MM.1S (cell line): ENCODE results near the gene STK39.

ENCODE experiments used
- DNase-seq: peaks from one replicate; pipeline ENCODE4 v3.0.0-alpha.2; 2015
- H2AFZ ChIP-seq: fragments of 300-600 bp; sonication (generic); 2 replicates; pipeline ENCODE4 v1.6.0; 2016; ENCODE audit warnings: antibody characterized with exemption, low read length
- H3F3A ChIP-seq: fragments of 300-600 bp; sonication (generic); 2 replicates; pipeline ENCODE4 v1.6.1; 2016; ENCODE audit warnings: mild to moderate bottlenecking, antibody characterized with exemption, low read length, moderate library complexity, mixed read lengths; ENCODE audit not compliant: insufficient read depth
- H3K27ac ChIP-seq: fragments of 300-600 bp; sonication (generic); 2 replicates; pipeline ENCODE4 v1.5.1; 2016; ENCODE audit warnings: mild to moderate bottlenecking, low read length
- H3K27me3 ChIP-seq: fragments of 300-600 bp; sonication (generic); replicated peaks from 2 replicates; pipeline ENCODE4 v1.6.0; 2016; ENCODE audit warnings: low read length; ENCODE audit not compliant: insufficient read depth
- H3K36me3 ChIP-seq: fragments of 300-600 bp; sonication (generic); replicated peaks from 2 replicates; pipeline ENCODE4 v1.6.1; 2016; ENCODE audit warnings: mild to moderate bottlenecking, low read length, mixed read lengths; ENCODE audit not compliant: insufficient read depth
- H3K4me1 ChIP-seq: fragments of 300-600 bp; sonication (generic); 2 replicates; pipeline ENCODE4 v1.6.1; 2016; ENCODE audit warnings: low read length, mixed read lengths
- H3K4me2 ChIP-seq: fragments of 300-600 bp; sonication (generic); 2 replicates; pipeline ENCODE4 v1.6.0; 2016; ENCODE audit warnings: low read depth, low read length
- H3K4me3 ChIP-seq: fragments of 300-600 bp; sonication (generic); 2 replicates; pipeline ENCODE4 v1.5.1; 2016; ENCODE audit warnings: low read length, mixed read lengths
- H3K79me2 ChIP-seq: fragments of 300-600 bp; sonication (generic); 2 replicates; pipeline ENCODE4 v1.6.1; 2016; ENCODE audit warnings: mixed run types, low read length, mixed read lengths
- H3K9ac ChIP-seq: fragments of 300-600 bp; sonication (generic); 2 replicates; pipeline ENCODE4 v1.6.1; 2016; ENCODE audit warnings: low read length, mixed read lengths
- H3K9me2 ChIP-seq: fragments of 300-600 bp; sonication (generic); replicated peaks from 2 replicates; pipeline ENCODE4 v1.6.1; 2016; ENCODE audit warnings: mild to moderate bottlenecking, low read length, mixed read lengths; ENCODE audit not compliant: insufficient read depth
- H3K9me3 ChIP-seq: fragments of 300-600 bp; sonication (generic); replicated peaks from 2 replicates; pipeline ENCODE4 v1.6.1; 2016; ENCODE audit warnings: mild to moderate bottlenecking, low read length, mixed read lengths; ENCODE audit not compliant: insufficient read depth
- H4K20me1 ChIP-seq: fragments of 300-600 bp; sonication (generic); 2 replicates; pipeline ENCODE4 v1.6.1; 2016; ENCODE audit warnings: mild to moderate bottlenecking, low read length, moderate library complexity, mixed read lengths; ENCODE audit not compliant: insufficient read depth
- CTCF ChIP-seq: fragments of 300-600 bp; sonication (generic); IDR thresholded peaks from 2 replicates; pipeline ENCODE4 v1.5.1; 2016; ENCODE audit warnings: antibody characterized with exemption, low read length, mixed read lengths
- EZH2 ChIP-seq: fragments of 300-600 bp; sonication (generic); optimal IDR thresholded peaks from 2 replicates; pipeline ENCODE3; 2017; ENCODE audit warnings: low read depth, mild to moderate bottlenecking, antibody characterized with exemption, low read length, mixed read lengths
- EZH2phosphoT487 ChIP-seq: fragments of 300-600 bp; sonication (generic); IDR thresholded peaks from 2 replicates; pipeline ENCODE4 v1.6.1; 2018; ENCODE audit warnings: antibody characterized with exemption, low read length

Gene STK39

GRCh38 chr2:168149150-168149974 lies 98.0 kb downstream of the STK39 start:
- H3K4me2 ChIP-seq = no peak overlapping the region
- TF ChIP-seq EZH2phosphoT487 (no peak), CTCF (no peak), EZH2 (no peak)
- no peaks in the 10 kb centered on the region for H4K20me1 ChIP-seq
- DNase-seq = no peak
- H3K27me3 ChIP-seq = no peaks in the 10 kb centered on the region
- no peaks in the 10 kb centered on the region for H3K9me2 ChIP-seq
- no peak overlapping the region for H3K9ac ChIP-seq
- no peaks in the 10 kb centered on the region for H3K4me1 ChIP-seq
- no peak overlapping the region for H3K4me3 ChIP-seq
- H3K36me3 ChIP-seq = no peaks in the 10 kb centered on the region
- H3F3A ChIP-seq = no peaks in the 10 kb centered on the region
- no peaks in the 10 kb centered on the region for H3K79me2 ChIP-seq
- H2AFZ ChIP-seq = no peak overlapping the region
- no peaks in the 10 kb centered on the region for H3K9me3 ChIP-seq
- no peak overlapping the region for H3K27ac ChIP-seq

GRCh38 chr2:168147830-168148794 lies 99.3 kb downstream of the STK39 start:
- no peaks in the 10 kb centered on the region for H3K36me3 ChIP-seq
- TF ChIP-seq EZH2phosphoT487 = no peak
- TF ChIP-seq CTCF = no peak
- no peak for TF ChIP-seq EZH2
- no peaks in the 10 kb centered on the region for H3K79me2 ChIP-seq
- no peak overlapping the region for H3K4me3 ChIP-seq
- no peak overlapping the region for H2AFZ ChIP-seq
- H3K4me2 ChIP-seq = no peak overlapping the region
- H3K27ac ChIP-seq = no peak overlapping the region
- no peaks in the 10 kb centered on the region for H3K4me1 ChIP-seq
- no peaks in the 10 kb centered on the region for H3K9me2 ChIP-seq
- no peaks in the 10 kb centered on the region for H4K20me1 ChIP-seq
- H3F3A ChIP-seq = no peaks in the 10 kb centered on the region
- no peaks in the 10 kb centered on the region for H3K9me3 ChIP-seq
- H3K9ac ChIP-seq = no peak overlapping the region
- DNase-seq = no peak
- H3K27me3 ChIP-seq = no peaks in the 10 kb centered on the region

GRCh38 chr2:168146892-168147810 lies 100.2 kb downstream of the STK39 start:
- no peak overlapping the region for H3K4me2 ChIP-seq
- H4K20me1 ChIP-seq = no peaks in the 10 kb centered on the region
- H3K79me2 ChIP-seq = no peaks in the 10 kb centered on the region
- no peaks in the 10 kb centered on the region for H3K27me3 ChIP-seq
- DNase-seq = no peak
- no peak overlapping the region for H3K27ac ChIP-seq
- H3K36me3 ChIP-seq = no peaks in the 10 kb centered on the region
- H3K9me3 ChIP-seq = no peaks in the 10 kb centered on the region
- H2AFZ ChIP-seq = no peak overlapping the region
- no peaks in the 10 kb centered on the region for H3F3A ChIP-seq
- H3K4me1 ChIP-seq = no peaks in the 10 kb centered on the region
- H3K9ac ChIP-seq = no peak overlapping the region
- H3K9me2 ChIP-seq = no peaks in the 10 kb centered on the region
- no peak for TF ChIP-seq EZH2phosphoT487
- no peak for TF ChIP-seq CTCF
- no peak for TF ChIP-seq EZH2
- H3K4me3 ChIP-seq = no peak overlapping the region
